ENCODE data around the gene PARN. TPM values are rescaled to one million over a fixed set of nuclear protein-coding genes. Genes with fewer than 3 reads are reported as not detected.

PARN gene
- total RNA-seq, 3 donors from 2014 or later (not counting 1 experiment from before 2014, with no cell fraction given) = 44.3 to 57.4 (median 45.1) TPM

DNA sequence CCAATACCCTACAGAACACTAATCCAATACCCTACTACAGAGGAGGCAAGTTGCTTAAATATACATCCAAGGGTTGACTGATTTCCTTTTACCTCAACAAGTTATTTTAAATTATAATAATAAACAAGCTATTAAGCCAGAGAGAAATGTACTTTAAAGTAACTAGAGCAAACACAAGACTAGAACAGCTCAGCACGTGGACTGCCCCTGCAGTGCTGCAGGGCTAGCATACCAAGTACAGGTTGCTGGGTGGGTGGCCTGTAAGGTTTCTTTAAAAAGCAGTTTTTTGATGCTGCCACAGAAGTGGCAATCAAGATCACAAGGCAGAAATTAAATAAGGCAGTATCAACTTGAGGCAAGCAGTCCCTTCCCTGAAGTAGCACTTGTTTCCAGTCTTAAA lies 63.5 kb downstream of the PARN start:
- Mint-ChIP-seq H3K27me3 (ENCODE audit: low read depth in 2 of 2) (no peaks in the 10 kb centered on the region), H3K4me3 (no peak overlapping the region), H3K9me3 (no peaks in the 10 kb centered on the region), H3K36me3 (no peaks in the 10 kb centered on the region), H3K4me1 (peaks cover 0 to 9% of the 10 kb centered on the region in 2 donors), H3K27ac (no peak overlapping the region)
- Histone ChIP-seq H3K27ac (ENCODE audit: low read length) (no peak overlapping the region), H3K9me3 (ENCODE audit: control insufficient read depth, insufficient read depth, low read length) (no peaks in the 10 kb centered on the region), H3K27me3 (ENCODE audit: control insufficient read depth, insufficient read depth, low read length) (no peaks in the 10 kb centered on the region), H3K4me3 (ENCODE audit: low read length) (no peak overlapping the region), H3K4me1 (ENCODE audit: control insufficient read depth, insufficient read depth, low read length) (no peaks in the 10 kb centered on the region), H3K36me3 (ENCODE audit: control insufficient read depth, insufficient read depth, low read length) (no peaks in the 10 kb centered on the region)
- 87% methylated on average over 1 of the region's 1 CpG for WGBS (ENCODE audit: insufficient coverage)
- ATAC-seq = no peak
- no peak for TF ChIP-seq CTCF (IDR thresholded peaks at IDR 0.05)
- intact Hi-C loops (cut with micrococcal nuclease) = no loop called here
- DNase-seq = no peak

DNA sequence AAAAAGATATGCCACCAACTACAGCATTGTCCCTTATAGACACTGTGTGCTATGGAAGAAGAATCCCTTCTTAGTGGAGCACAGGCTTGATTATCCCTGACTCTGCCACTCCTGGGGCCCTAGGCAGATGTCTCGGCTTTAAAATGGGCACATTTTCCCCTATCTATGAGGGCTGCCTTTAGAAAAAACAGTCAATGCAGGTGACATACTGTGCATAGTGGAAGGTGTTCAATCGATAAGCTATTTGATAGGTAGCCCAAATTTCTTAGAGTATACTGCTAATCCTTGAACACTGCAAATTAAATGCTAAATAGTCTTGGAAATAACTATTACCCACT lies 64.4 kb downstream of the PARN start:
- Mint-ChIP-seq H3K9me3 (no peaks in the 10 kb centered on the region), H3K4me3 (no peak overlapping the region), H3K27me3 (ENCODE audit: low read depth in 2 of 2) (no peaks in the 10 kb centered on the region), H3K27ac (no peak overlapping the region), H3K36me3 (no peaks in the 10 kb centered on the region), H3K4me1 (peaks cover 0 to 9% of the 10 kb centered on the region in 2 donors)
- DNase-seq (no peak), ATAC-seq (no peak)
- Histone ChIP-seq H3K4me3 (ENCODE audit: low read length) (no peak overlapping the region), H3K36me3 (ENCODE audit: control insufficient read depth, insufficient read depth, low read length) (no peaks in the 10 kb centered on the region), H3K27me3 (ENCODE audit: control insufficient read depth, insufficient read depth, low read length) (no peaks in the 10 kb centered on the region), H3K9me3 (ENCODE audit: control insufficient read depth, insufficient read depth, low read length) (no peaks in the 10 kb centered on the region), H3K27ac (ENCODE audit: low read length) (no peak overlapping the region), H3K4me1 (ENCODE audit: control insufficient read depth, insufficient read depth, low read length) (no peaks in the 10 kb centered on the region)
- intact Hi-C loops (cut with micrococcal nuclease) = no loop called here
- TF ChIP-seq CTCF (IDR thresholded peaks at IDR 0.05) = no peak
- 100% methylated on average over 2 of the region's 2 CpGs for WGBS (ENCODE audit: insufficient coverage)

DNA sequence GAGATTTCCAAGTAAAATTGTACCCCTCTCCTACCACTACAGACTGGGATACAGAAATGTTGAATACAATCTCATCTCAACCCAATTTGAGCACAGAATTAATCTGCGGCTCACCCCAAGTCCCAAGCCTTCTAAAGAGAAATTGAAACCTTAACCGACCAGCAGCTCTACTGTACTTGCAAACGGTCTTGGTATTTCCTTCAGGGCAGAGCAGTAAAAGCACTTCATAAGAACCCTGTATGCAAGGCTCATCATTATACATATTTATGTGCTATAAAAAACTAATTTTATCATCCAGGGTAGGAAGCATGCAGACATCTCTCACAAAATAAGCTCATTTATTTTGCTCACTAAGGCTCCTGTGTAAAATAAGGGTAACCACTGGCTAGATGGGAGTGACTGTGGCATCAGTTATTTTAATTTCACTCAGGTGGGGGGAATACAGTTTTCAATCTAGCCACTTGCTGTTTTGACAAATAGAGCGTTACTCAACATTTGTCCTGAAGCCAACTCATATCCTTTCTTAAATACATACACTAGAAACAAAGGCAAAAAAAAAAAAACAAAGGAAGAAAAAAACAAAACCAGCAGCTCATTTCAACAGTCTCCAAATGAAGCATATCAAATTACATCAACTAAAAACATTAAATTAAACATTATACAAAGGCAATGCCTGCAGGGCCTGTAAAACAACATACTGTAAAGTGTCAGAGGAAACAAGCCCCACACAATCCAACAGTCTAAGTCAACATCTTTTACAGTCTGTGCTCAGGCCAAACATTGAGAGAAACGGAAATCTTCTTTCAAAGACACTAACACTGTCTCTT lies 65.0 kb downstream of the PARN start:
- H3K27ac ChIP-seq (ENCODE audit: low read length) = no peak overlapping the region
- DNase-seq = no peak
- 93% methylated on average over 5 of the region's 5 CpGs for WGBS (ENCODE audit: insufficient coverage)
- no peaks in the 10 kb centered on the region for H3K36me3 ChIP-seq (ENCODE audit: control insufficient read depth, insufficient read depth, low read length)
- TF ChIP-seq CTCF (IDR thresholded peaks at IDR 0.05) = no peak
- no peak overlapping the region for H3K4me3 ChIP-seq (ENCODE audit: low read length)
- intact Hi-C loops (cut with micrococcal nuclease) = no loop called here
- H3K4me1 ChIP-seq (ENCODE audit: control insufficient read depth, insufficient read depth, low read length) = no peaks in the 10 kb centered on the region
- Mint-ChIP-seq H3K9me3 (no peaks in the 10 kb centered on the region), H3K27me3 (ENCODE audit: low read depth in 2 of 2) (no peaks in the 10 kb centered on the region), H3K27ac (peak overlapping the region; percentile 2 to 10), H3K4me3 (no peak overlapping the region), H3K36me3 (peaks cover 1% of the 10 kb centered on the region), H3K4me1 (peaks cover under 1 to 9% of the 10 kb centered on the region in 2 donors)
- no peak for ATAC-seq
- H3K9me3 ChIP-seq (ENCODE audit: control insufficient read depth, insufficient read depth, low read length) = no peaks in the 10 kb centered on the region
- H3K27me3 ChIP-seq (ENCODE audit: control insufficient read depth, insufficient read depth, low read length) = no peaks in the 10 kb centered on the region

- DNase-seq = no peak
- H3K4me3 Mint-ChIP-seq = no peak overlapping the region
- intact Hi-C loops (cut with micrococcal nuclease) = no loop called here
- H3K9me3 Mint-ChIP-seq = no peaks in the 10 kb centered on the region
- no peaks in the 10 kb centered on the region for H3K9me3 ChIP-seq (ENCODE audit: control insufficient read depth, insufficient read depth, low read length)
- peak overlapping the region; percentile 2 to 10 for H3K27ac Mint-ChIP-seq
- ATAC-seq = no peak
- 90% methylated on average over 9 of the region's 9 CpGs for WGBS (ENCODE audit: insufficient coverage)
- peaks cover 7% of the 10 kb centered on the region for H3K36me3 Mint-ChIP-seq
- H3K4me1 Mint-ChIP-seq = peaks cover 7 to 9% of the 10 kb centered on the region in 2 donors
- no peaks in the 10 kb centered on the region for H3K27me3 Mint-ChIP-seq (ENCODE audit: low read depth in 2 of 2)
- no peaks in the 10 kb centered on the region for H3K27me3 ChIP-seq (ENCODE audit: control insufficient read depth, insufficient read depth, low read length)
- H3K4me3 ChIP-seq (ENCODE audit: low read length) = no peak overlapping the region
- no peak for TF ChIP-seq CTCF (IDR thresholded peaks at IDR 0.05)
- no peaks in the 10 kb centered on the region for H3K4me1 ChIP-seq (ENCODE audit: control insufficient read depth, insufficient read depth, low read length)
- H3K36me3 ChIP-seq (ENCODE audit: control insufficient read depth, insufficient read depth, low read length) = peaks cover 3% of the 10 kb centered on the region
- H3K27ac ChIP-seq (ENCODE audit: low read length) = no peak overlapping the region
Measured at GRCh38 chr16:14564323-14564722, 65.7 kb downstream of the PARN start.

Data from natural killer cell (primary cell).